DND-41 (cell line): Measurements from ENCODE around the gene SELENOH.

Experiments
- CTCF ChIP-seq: IDR thresholded peaks from 2 replicates; pipeline ENCODE4 v1.5.1; 2012; ENCODE audit warnings: borderline replicate concordance, low read length, moderate library complexity, mild to moderate bottlenecking; ENCODE audit not compliant: poor library complexity, severe bottlenecking; ENCODE audit errors: extremely low read depth
- EZH2 ChIP-seq: IDR thresholded peaks from 3 replicates; pipeline ENCODE4 v1.6.1; 2012; ENCODE audit warnings: borderline replicate concordance, low read depth, mild to moderate bottlenecking, moderate library complexity, low read length, inconsistent platforms; ENCODE audit not compliant: severe bottlenecking

GRCh38 chr11:57709802-57710367 lies 31.4 kb upstream of the SELENOH start:
- TF ChIP-seq EZH2, result no peak
- no peak for TF ChIP-seq CTCF
